ENCODE data around the gene LMAN2.
"Not testable (repeated sequence)": the region's sequence is repeated elsewhere in the genome, so short reads cannot be mapped to it uniquely, and the experiment has no call there.

LMAN2 gene

DNA sequence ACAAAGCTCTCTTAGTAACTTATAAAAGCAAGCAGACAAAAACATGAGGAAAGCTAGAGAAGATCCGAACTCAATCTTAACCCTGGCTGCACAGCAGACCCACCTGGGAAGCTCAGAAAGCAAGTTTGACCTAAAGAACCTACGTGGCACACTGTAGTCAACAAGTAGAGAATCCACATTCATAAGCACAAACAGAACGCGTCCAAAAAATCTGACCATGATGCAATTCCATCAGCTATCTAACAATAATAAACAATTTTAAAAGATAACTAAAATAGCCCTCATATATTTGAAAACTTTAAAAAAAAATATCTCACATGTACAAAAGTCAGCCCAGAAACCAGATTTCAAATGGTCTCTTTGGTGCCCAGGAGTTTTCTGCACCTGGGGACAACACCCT lies 4.6 kb downstream of the LMAN2 start:
- no peak for DNase-seq

DNA sequence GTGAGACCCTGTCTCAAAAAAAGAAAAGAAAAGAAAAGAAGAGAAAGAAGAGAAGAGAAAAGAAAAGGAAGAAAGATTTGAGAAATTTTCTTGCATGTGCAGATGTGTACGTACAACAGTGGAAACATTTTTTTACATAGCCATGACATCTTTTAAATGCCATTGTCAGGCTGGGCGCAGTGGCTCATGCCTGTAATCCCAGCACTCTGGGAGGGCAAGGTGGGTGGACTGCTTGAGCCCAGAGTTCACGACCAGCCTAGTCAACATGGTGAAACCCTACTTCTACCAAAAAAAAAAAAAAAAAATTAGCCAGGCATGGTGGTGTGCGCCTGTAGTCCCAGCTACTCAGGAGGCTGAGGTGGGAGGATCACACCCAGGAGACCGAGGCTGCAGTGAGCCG lies 6.6 kb downstream of the LMAN2 start:
- no peak for DNase-seq

DNA sequence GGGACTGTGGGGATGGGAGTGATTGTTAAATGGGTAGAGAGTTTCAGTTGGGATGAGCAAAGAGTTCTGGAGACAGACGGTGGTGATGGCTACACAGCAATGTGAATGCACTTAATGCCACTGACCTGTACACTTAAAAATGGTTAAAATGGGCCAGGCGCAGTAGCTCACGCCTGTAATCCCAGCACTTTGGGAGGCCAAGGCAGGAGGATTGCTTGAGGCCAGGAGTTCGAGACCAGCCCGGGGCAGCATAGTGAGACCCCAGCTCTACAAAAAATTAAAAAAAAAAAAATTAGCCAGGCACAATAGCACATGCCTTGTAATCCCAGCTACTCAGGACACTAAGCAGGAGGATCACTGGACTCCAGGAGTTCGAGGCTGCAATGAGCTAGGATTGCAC lies 7.7 kb downstream of the LMAN2 start:
- no peak for DNase-seq

DNA sequence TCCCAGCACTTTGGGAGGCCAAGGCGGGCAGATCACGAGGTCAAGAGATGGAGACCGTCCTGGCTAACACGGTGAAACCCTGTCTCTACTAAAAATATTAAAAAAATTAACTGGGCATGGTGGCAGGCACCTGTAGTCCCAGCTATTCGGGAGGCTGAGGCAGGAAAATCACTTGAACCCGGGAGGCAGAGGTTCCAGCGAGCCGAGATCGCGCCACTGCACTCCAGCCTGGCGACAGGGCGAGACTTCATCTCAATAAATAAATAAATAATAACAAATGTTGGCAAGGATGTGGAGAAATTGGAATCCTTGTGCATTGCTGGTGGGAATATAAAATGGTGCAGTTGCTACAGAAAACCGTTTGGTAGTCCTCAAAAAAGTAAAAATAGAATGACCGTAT lies 8.5 kb downstream of the LMAN2 start:
- DNase-seq: not testable (repeated sequence)

DNA sequence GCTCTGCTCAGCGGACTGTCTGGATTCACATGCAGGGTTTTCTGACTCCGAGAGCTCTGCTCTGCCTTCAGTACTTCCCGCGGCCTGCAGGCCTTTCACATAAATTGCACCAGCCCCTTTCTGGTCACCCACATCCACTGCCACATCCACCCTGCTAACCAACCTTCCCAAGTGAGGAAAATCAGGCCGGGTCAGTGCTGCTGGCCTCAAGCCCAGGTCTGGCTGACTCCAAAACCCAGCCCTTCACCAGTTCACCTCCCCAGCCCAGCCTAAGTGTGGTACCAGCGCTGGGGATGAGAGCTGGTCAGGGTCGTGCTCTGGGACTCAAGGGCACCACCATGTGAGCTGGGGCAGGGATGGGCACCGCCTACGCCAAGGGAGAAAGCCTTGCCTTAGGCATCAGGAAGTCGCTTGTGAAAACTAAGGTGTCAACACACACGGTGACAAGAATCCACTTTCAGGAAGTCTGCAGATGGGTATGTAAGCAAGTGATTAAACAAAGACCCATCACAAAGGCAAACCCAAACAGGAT lies 12.3 kb downstream of the LMAN2 start:
- DNase-seq: no peak

DNA sequence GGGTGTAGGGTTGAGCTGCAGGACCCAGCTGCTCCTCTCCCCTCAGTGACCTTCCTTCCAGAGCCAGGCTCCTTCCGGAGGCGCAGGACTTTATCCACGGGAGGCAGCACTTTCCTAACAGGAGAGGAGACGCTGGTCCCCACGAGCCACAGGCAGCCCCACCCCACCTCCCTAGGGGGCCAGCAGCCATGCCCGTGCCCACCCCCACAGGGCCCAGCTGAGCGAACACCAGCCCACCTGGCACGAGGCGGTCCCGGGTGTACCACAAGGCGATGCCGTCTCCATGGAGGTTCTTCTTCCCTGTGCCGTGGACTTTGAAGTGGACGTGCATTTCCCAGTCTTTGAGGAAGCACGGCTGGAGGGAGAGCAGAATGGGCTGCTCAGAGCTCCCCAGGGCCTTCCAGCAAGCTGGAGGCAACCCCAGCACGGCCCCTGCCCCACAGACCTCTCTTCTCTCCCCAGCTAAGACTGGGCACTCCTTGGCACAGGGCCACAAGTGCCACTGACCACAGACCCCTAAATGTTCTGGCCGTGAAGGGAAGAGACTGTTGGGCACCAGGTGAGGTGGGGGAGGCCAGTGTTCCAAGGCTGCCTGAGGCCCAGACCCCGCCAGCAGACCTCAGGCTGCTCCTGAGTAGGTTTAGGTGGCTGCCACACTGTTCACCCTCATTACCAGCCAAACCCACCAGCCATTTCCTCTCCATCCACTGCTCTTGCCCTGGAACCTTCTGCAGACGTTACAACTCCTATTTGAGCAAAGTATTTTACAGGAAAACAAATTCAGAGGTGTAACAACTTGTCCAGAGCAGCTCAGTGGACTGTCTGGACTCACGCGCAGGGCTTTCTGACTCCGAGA lies 13.0 kb downstream of the LMAN2 start:
- no peak for DNase-seq

DNA sequence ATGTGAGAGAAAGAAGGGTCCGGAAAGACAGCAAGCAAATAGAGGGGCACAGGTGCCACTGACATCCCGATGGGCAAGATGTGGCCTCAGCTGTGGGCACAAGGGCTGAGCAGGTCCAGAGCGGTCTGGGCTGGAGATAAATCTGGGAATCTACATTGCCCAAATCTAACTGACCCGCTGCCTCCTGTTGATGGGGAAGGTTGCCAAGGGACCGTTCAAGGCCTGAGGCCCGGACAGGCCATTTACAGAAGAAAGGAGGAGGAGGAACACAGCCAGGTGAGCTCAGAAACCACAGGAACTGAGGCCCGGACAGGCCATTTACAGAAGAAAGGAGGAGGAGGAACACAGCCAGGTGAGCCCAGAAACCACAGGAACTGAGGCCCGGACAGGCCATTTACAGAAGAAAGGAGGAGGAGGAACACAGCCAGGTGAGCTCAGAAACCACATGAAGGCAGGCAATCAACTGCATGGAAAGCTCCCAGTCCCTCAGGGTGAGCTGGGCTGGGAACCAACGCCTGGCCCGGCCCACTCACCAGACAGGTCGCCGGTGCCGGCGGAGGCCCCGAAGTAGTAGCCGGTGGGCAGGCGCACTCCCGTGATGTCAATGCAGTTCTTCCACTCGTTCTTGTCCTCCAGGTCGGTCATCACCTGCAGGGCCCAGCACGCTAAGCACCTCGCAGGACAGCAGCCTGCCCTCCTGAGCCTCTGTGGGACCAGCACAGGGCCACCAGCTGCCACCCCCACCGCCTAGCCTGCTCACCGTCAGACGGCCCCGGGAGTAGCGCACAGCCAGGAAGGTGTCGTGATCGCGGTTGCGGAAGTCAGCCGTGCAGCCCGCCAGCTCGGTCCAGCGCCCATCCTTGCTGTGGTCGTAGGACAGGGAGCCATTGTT lies 14.6 kb downstream of the LMAN2 start:
- no peak for DNase-seq

DNA sequence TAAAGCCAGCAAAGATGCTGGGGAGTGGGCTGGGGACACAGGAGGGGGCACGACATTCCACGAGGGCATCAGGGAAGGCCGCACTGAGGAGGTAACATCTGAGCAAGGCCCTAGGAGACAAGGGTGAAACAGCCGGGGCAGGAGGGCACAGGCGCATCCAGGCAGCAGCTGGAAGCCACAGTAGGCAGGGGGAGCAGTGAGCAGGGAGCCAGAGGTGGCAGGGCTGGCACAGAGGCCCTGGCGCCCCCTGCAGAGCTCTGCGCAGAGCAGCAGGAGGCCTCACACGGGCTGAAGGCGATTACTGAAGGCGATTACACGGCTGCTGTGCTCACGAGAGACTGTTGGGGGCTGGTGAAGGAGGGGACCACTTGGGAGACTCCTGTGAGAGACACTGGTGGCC lies 15.4 kb downstream of the LMAN2 start:
- DNase-seq: no peak

DNA sequence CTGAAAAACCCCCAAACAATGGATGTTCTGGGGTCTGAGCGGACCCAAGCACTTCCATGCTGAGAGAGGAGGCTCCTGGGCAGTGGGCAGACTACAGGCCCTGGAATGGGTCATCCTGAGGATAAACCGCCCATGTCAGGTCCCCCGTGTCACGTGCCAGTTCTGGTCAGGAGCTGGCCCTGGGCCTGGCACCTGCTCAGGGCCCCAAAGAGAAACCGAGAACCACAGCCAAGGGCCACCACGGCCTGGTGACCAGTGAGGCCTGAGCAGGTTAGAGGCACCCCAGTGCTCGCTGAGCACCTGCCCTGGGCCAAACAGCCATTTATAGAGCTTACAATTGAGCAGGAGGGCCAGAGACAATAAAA lies 15.8 kb downstream of the LMAN2 start:
- no peak for DNase-seq

DNA sequence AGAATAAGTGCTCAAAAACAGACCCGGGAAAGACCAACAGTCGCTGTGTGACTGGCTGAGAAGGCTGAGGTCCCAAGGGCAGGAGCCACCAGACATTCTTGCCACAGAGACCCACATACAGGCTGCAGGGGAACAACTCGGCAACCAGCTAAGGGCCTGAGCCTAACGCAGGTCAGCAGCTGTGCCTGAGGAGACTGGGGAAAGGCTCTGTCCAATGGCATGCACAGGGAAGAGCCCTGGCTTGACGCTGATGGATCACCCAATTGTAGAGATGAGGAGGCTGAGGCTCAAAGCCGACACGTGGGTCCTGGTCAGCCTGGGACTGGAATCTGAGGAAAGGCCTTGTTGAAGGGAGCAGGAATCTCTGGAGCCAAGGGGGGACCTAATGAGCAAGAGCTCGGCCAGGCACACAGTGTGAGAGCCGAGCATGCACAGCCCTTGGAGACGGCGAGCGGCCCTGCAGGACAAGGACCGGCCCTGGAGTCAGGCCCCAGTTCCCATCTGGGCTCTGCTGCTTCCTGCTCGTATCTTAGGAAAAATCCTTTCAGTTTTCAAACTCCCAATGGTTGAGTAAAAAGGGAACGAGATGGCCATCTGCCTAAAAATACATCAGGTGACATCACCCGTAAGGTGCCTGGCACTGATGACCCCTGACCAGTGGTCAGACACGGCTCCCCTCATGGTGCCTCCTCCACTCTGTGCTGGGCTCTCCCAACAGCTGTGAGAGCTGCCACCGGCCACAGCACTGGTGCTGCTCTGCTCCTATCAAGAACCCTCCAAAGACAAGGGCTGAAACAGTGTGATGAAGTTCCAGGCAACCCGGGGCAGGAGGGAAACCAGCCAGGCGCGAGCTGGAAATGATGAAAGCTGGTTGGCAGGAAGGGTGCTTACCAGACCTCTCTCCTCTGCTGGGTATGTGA lies 16.4 kb downstream of the LMAN2 start:
- no peak for DNase-seq

DNA sequence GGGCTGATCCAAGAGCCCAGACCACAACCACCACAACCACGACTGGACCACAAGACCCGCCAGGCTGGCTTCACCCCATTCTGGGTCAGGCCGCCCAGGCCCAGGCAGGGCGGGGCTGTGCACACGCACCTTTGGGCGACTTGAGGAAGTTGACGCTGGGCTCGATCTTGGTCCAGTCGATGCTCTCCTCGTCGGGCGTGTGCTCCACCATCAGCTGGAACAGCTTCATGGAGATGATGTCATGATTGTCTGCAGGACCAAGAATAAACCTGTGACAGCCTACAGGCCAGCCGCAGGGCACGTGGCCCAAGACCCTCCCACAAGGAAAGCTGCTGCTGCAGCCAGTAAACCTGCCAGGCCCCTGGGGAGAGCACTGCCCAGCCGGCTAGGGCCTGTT lies 17.3 kb downstream of the LMAN2 start:
- no peak for DNase-seq

DNA sequence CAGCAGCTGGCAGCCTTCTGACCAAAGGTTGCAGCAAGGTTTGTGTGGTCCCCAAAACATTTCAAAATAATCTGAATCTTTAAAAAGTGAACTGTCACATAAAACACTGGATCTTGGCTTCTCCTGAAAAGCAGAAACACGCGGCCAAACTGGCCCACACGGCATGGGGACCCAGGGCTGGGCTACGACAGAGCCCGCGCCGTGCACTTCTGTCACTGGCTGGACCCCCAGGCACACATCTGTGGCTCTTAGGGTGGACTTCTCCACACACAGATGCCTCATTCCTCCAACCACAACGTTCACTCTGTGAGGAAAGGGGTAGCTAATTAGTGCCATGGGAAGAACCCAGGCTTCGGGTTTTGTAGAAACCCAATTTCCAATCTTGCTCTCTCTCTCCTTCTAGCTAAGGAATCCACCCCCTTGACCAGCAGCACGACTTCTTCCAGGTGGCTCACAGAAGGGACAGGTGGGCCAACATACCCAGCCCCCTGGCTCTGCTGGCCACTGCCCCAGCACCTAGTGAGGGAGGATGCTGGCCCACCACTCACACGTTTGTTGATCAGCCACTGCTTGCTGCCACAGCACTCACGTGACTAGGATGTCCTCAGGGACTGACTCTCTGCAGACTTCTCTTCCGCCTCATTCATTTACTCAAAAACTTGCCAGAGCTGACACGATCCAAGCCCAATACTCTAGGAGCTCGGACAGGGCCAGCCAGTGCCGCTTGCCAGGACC lies 17.9 kb downstream of the LMAN2 start:
- DNase-seq: no peak

DNA sequence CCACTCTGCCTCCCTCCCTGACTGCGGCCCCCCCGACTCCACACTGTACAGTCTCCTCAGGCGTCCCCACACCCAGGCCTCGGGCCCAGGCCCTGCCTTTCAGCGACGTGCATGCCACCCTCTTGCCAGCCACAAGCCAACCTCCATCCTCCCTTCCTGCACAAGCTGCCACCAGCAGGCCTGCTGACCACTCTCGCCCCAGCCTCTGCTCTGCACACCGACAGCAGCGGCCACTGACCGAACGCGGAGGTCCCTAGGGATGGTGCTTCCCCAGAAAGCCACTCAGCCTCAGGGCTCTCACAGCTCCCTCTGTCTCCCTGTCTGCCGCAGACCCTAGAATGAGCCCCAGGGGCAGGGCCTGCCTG lies 18.6 kb downstream of the LMAN2 start:
- no peak for DNase-seq

DNA sequence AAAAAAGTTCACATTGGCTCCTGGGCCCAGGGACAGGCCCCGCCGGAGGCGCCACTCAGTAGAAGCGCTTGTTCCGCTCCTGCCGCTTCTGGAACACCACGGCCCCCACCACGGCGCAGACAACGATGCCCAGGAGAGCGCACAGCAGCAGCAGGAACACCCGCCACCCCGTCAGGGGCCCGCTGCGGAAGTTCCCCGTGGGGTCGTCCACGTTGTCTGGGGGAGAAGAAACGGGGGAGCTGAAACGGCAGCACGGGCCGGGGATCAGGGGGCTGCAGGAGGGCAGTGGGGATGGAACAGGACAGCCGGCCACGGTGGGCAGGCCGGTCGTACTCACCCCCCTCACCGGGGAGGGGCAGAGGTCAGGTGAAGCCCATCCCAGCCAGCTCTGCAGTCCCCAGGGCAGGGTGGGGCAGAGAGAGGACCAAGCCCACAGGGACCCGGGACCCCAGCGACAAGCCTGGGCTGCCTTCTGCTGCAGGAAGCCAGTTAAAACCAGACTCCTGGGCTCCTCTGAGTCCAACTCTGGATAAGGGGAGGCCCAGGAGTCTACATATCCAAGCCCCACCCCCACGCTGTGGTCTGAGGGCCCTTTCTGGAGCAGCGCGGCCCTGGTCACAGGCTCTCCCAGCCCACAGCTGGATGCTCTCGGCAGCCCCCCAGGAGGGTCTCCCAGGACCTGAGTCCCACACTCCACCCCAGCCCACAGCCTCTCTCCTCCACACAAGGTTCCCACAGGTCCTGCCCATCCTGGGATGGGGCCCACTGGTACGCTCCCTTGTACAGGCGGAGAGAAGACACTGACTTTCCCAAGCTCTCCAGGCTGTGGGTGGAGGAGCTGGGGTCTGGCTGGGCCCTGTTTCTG lies 19.2 kb downstream of the LMAN2 start:
- DNase-seq: no peak

DNA sequence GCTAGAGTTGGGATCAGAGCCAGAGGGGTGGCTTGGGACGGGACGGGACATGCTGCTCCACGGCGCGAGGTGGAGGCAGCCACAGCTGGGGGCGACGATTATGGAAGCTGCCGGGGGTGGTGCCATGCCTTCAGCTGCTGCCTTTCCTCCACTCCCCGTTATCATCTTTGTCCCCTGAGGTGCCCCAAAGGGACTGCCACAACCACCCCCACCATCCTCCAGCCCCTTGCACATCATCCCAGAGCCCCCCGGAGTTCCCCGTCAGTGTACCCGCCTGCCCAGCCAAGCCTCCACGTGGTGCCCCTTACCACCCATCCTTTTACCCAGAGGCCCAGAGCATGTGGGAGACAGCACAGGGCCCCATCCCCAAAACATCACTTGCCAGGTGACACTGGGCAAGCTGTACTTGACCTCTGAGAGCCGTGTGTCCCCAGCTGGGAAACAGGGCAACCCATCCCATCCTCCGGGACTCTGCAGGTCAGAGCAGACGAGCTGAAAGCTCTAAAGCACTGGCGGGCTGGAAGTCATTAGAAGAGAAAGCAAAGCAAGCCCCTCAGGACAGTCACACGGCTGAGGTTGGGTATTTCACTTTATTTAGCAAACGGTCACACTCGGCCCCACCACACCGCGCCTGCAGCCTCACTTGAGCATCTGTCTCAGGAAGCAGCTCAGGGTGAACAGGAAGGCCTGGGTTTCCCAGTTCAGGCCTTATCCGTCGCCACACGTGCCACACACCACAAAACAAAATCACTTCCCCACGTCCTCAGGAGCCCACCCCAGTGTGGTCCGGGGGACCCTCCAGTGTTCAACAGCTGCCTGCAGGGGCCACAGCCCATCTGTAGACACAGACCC lies 20.3 kb downstream of the LMAN2 start:
- no peak for DNase-seq

DNA sequence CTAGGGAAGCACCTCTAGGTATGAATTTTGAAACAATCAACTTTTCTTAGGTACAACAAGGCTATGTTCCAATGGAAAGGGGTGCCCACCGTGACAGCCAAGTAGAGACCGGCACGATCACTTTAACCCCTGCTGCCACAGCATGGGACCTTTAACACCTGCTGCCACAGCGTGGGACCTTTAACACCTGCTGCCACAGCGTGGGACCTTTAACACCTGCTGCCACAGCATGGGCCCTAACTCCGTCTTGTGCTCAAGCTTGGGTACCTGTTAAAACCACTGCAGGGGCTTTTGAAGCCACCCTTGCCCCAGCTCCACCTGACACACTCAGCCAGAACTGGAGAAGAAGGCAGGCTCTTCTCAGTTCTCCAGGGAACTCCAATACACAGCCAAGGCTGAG lies 21.6 kb downstream of the LMAN2 start:
- DNase-seq: no peak

DNA sequence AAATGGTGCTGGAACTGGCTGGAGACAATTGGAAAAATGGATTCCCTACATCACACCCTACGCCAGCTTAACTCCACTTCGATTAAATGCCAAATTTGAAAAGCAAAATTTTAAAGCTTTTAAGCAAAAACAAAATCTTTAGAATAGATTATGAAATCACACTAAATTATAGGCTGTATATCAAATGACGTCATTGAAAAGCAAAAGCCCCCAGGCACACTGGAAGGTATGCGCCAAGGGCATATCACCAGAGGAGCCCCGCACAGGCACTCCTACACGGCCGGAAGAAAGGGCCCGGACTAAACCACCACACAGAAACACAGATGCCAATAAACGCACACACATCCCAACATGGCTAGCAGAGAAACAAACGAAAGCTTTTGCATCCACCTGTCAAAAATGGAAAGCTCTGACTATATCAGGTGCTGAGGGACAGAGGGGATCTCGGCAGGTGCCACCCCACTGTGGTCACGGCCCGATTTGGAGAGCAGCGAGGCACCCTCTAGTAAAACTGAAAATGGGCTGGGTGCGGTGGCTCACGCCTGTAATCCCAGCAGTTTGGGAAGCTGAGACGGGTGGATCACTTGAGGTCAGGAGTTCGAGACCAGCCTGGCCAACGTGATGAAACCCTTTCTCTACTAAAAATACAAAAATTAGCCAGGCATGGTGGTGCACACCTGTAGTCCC lies 22.8 kb downstream of the LMAN2 start:
- DNase-seq: no peak

DNA sequence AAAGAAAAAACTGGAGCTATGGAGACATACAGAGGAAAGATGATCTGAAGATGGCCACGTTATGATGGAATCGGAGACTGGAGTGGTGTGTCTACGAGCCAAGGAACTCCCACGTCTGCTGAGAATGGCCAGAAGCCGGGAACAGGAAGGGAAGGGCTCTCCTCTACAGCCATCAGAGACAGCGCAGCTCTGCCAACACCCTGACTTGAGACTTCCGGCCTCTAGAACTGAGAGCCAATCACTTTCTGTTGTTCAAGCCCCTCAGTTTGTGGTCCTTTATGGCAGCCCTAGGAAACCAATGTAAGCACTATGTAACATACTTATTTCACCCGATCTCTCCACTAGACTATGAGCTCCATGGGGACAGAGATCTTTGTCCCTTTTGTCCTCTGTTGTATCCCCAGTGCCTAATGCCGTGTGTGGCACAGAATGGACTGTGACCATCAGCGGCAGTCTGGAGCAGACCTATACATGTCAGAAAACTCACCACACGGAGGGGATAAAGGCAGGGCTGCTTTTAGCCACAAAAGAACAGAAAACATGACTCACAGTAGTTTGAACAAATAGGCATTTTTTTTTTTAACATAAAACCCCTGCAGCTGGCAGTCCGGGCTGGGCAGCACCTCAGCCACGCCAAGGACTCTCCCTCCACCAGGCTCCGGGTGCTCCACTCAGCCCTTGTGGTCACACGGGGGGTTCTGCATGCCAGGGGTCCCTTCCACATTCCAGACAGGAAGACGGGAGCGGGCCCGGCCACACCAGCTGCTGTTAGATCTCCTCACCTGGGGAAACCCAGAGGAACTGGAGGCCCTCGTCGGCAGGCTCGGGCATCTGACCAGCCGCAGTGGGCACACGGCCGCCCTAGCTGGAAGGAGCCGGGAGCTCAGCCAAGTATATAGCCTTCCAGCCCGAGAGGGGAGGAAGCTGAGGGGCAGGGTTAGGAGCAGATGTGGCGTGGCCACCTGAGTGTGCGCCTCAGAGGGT lies 23.6 kb downstream of the LMAN2 start:
- no peak for DNase-seq

All from central memory CD4-positive, alpha-beta T cell (primary cell).